ENCODE measurements around the gene ATRX.

GRCh38 chrX:77510007-77510406 lies 276.0 kb downstream of the ATRX start:
- TF ChIP-seq POLR2A (IDR thresholded peaks at IDR 0.05), result no peak
- no peak for TF ChIP-seq CTCF (IDR thresholded peaks at IDR 0.05)

Data from esophagus squamous epithelium (tissue), 4 donors.